Measurements from ENCODE around the gene STARD10. TPM values are rescaled to one million over a fixed set of nuclear protein-coding genes. Genes with fewer than 3 reads are reported as not detected.

STARD10 gene
- total and polyA plus RNA-seq, 2 donors from 2014 or later: 40.7 to 127 TPM

DNA sequence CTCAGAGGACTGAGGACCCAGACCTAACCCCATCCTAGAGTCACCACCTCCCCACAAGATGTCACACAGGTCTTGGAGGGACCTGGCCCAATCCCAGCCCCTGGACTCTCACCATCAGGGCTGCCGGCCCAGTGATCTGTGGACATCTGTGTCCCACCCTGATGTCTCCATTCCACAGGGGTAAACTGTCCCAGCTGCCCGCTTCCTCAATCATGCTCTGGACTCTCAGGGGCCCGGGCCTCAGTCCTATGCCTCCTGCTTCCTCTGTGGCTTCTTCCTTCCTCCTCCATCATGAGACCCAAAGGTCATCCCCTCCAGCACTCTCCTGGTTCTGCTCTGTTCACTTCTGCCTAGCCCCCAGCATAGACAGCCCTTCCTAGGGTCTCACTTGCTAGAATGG, 73.8 kb downstream of the STARD10 start:
- Histone ChIP-seq H3K36me3 (ENCODE audit: control insufficient read depth in 2 of 3, insufficient read depth in 3 of 3, low read length in 3 of 3) (no peaks in the 10 kb centered on the region), H3K4me1 (ENCODE audit: control insufficient read depth in 2 of 3, insufficient read depth in 2 of 3, low read depth in 1 of 3, low read length in 3 of 3) (peaks cover 2 to 50% (median 17%) of the 10 kb centered on the region in 3 donors), H3K27me3 (ENCODE audit: control insufficient read depth, insufficient read depth, low read length) (no peaks in the 10 kb centered on the region), H3K27ac (ENCODE audit: low read depth in 2 of 2, low read length in 2 of 2) (peak overlapping the region; percentile 10 to 92), H3K9me3 (ENCODE audit: control insufficient read depth in 2 of 3, insufficient read depth in 1 of 3, low read length in 3 of 3) (no peaks in the 10 kb centered on the region), H3K4me3 (ENCODE audit: low read length in 3 of 3) (peak overlapping the region in 2 of 3 donors; percentile 83 to 87), H3K9ac (ENCODE audit: low read length in 3 of 3) (peak overlapping the region in 2 of 3 donors; percentile 62 to 92)
- FAIRE-seq (no peak), DNase-seq (peak in 1 of 5 donors; percentile 57)
- intact Hi-C loops (cut with DNase I): loop anchor here (10.0 kb wide), 1 partner anchor 455 kb away; no protein-coding TSS in a partner anchor
- TF ChIP-seq CTCF (IDR thresholded peaks at IDR 0.05; ENCODE audit: borderline replicate concordance, extremely low read depth, insufficient read depth): no peak

- DNase-seq (peak in 1 of 5 donors; percentile 11), FAIRE-seq (no peak)
- TF ChIP-seq CTCF (IDR thresholded peaks at IDR 0.05; ENCODE audit: borderline replicate concordance, extremely low read depth, insufficient read depth): no peak
- H3K4me3 ChIP-seq (ENCODE audit: low read length in 3 of 3): peak overlapping the region in 2 of 3 donors; percentile 22 to 87
- peak overlapping the region in 2 of 3 donors; percentile 4 to 92 for H3K9ac ChIP-seq (ENCODE audit: low read length in 3 of 3)
- no peaks in the 10 kb centered on the region for H3K9me3 ChIP-seq (ENCODE audit: control insufficient read depth in 2 of 3, insufficient read depth in 1 of 3, low read length in 3 of 3)
- no peaks in the 10 kb centered on the region for H3K27me3 ChIP-seq (ENCODE audit: control insufficient read depth, insufficient read depth, low read length)
- H3K36me3 ChIP-seq (ENCODE audit: control insufficient read depth in 2 of 3, insufficient read depth in 3 of 3, low read length in 3 of 3): no peaks in the 10 kb centered on the region
- peak overlapping the region; percentile 10 to 92 for H3K27ac ChIP-seq (ENCODE audit: low read depth in 2 of 2, low read length in 2 of 2)
- peaks cover 2 to 50% (median 17%) of the 10 kb centered on the region in 3 donors for H3K4me1 ChIP-seq (ENCODE audit: control insufficient read depth in 2 of 3, insufficient read depth in 2 of 3, low read depth in 1 of 3, low read length in 3 of 3)
- intact Hi-C loops (cut with DNase I): no loop called here
Observed at GRCh38 chr11:72719551-72719950, 74.3 kb downstream of the STARD10 start.

- H3K27me3 ChIP-seq (ENCODE audit: control insufficient read depth, insufficient read depth, low read length): no peaks in the 10 kb centered on the region
- FAIRE-seq (no peak), DNase-seq (peak in 1 of 5 donors; percentile 31)
- H3K4me1 ChIP-seq (ENCODE audit: control insufficient read depth in 2 of 3, insufficient read depth in 2 of 3, low read depth in 1 of 3, low read length in 3 of 3): peaks cover 2 to 49% (median 16%) of the 10 kb centered on the region in 3 donors
- no peaks in the 10 kb centered on the region for H3K9me3 ChIP-seq (ENCODE audit: control insufficient read depth in 2 of 3, insufficient read depth in 1 of 3, low read length in 3 of 3)
- H3K9ac ChIP-seq (ENCODE audit: low read length in 3 of 3): peak overlapping the region in 2 of 3 donors; percentile 18 to 92
- peak overlapping the region in 1 of 3 donors; percentile 87 for H3K4me3 ChIP-seq (ENCODE audit: low read length in 3 of 3)
- H3K36me3 ChIP-seq (ENCODE audit: control insufficient read depth in 2 of 3, insufficient read depth in 3 of 3, low read length in 3 of 3): no peaks in the 10 kb centered on the region
- intact Hi-C loops (cut with DNase I): no loop called here
- H3K27ac ChIP-seq (ENCODE audit: low read depth in 2 of 2, low read length in 2 of 2): peak overlapping the region; percentile 10 to 92
- no peak for TF ChIP-seq CTCF (IDR thresholded peaks at IDR 0.05; ENCODE audit: borderline replicate concordance, extremely low read depth, insufficient read depth)
Observed at GRCh38 chr11:72719144-72719543, 74.7 kb downstream of the STARD10 start.

- no peaks in the 10 kb centered on the region for H3K36me3 ChIP-seq (ENCODE audit: control insufficient read depth in 2 of 3, insufficient read depth in 3 of 3, low read length in 3 of 3)
- DNase-seq (peak in 1 of 5 donors; percentile 77), FAIRE-seq (no peak)
- H3K27ac ChIP-seq (ENCODE audit: low read depth in 2 of 2, low read length in 2 of 2): no peak overlapping the region
- no peak overlapping the region for H3K4me3 ChIP-seq (ENCODE audit: low read length in 3 of 3)
- intact Hi-C loops (cut with DNase I): no loop called here
- H3K9ac ChIP-seq (ENCODE audit: low read length in 3 of 3): peak overlapping the region in 1 of 3 donors; percentile 92
- no peak for TF ChIP-seq CTCF (IDR thresholded peaks at IDR 0.05; ENCODE audit: borderline replicate concordance, extremely low read depth, insufficient read depth)
- peaks cover 2 to 40% (median 7%) of the 10 kb centered on the region in 3 donors for H3K4me1 ChIP-seq (ENCODE audit: control insufficient read depth in 2 of 3, insufficient read depth in 2 of 3, low read depth in 1 of 3, low read length in 3 of 3)
- H3K9me3 ChIP-seq (ENCODE audit: control insufficient read depth in 2 of 3, insufficient read depth in 1 of 3, low read length in 3 of 3): no peaks in the 10 kb centered on the region
- H3K27me3 ChIP-seq (ENCODE audit: control insufficient read depth, insufficient read depth, low read length): no peaks in the 10 kb centered on the region
Observed at GRCh38 chr11:72718101-72718501, 75.7 kb downstream of the STARD10 start.

All from kidney (tissue), 14 donors.